ELR (cell line): ENCODE results near the gene PCYT1A.
"Not testable (repeated sequence)": the region's sequence is repeated elsewhere in the genome, so short reads cannot be mapped to it uniquely, and the experiment has no call there.

Experiments
- DNase-seq: peaks from one replicate; pipeline ENCODE4 v3.0.0-alpha.2; 2015; ENCODE audit warnings: low read depth

Gene PCYT1A

GRCh38 chr3:196214783-196215441 is 72.6 kb downstream of the PCYT1A start:
- peak; percentile 20 for DNase-seq

- DNase-seq = no peak
Measured at GRCh38 chr3:196210673-196211556, 76.6 kb downstream of the PCYT1A start, which contains the start of gene ZDHHC19. ZDHHC19 (minus strand) TSS chr3:196211400; CDS start chr3:196211315, 85 bp downstream.

GRCh38 chr3:196209944-196210672 is 77.4 kb downstream of the PCYT1A start:
- DNase-seq = not testable (repeated sequence)

- DNase-seq = no peak
Measured at GRCh38 chr3:196208942-196209695, 78.4 kb downstream of the PCYT1A start.

GRCh38 chr3:196207833-196208607 is 79.5 kb downstream of the PCYT1A start:
- DNase-seq = peak; percentile 34

GRCh38 chr3:196207159-196207832 is 80.2 kb downstream of the PCYT1A start:
- DNase-seq = no peak

GRCh38 chr3:196205442-196206205 is 81.9 kb downstream of the PCYT1A start:
- peak; percentile 23 for DNase-seq

- DNase-seq = no peak
Measured at GRCh38 chr3:196203846-196204245, 83.7 kb downstream of the PCYT1A start.

GRCh38 chr3:196202516-196202970 is 85.0 kb downstream of the PCYT1A start:
- DNase-seq = no peak

- DNase-seq = peak; percentile 48
Measured at GRCh38 chr3:196198771-196199753, 88.5 kb downstream of the PCYT1A start.

- DNase-seq = no peak
Measured at GRCh38 chr3:196198081-196198675, 89.3 kb downstream of the PCYT1A start.

GRCh38 chr3:196197524-196197923 is 90.0 kb downstream of the PCYT1A start:
- DNase-seq = no peak

GRCh38 chr3:196195664-196196265 is 91.8 kb downstream of the PCYT1A start:
- no peak for DNase-seq

GRCh38 chr3:196194542-196194915 is 93.0 kb downstream of the PCYT1A start:
- DNase-seq = no peak

- DNase-seq = no peak
Measured at GRCh38 chr3:196193736-196194541, 93.6 kb downstream of the PCYT1A start.

- no peak for DNase-seq
Measured at GRCh38 chr3:196193133-196193735, 94.3 kb downstream of the PCYT1A start.
